Measurements from ENCODE around the gene SCUBE1.

GRCh38 chr22:43331069-43331451 lies 12.1 kb downstream of the SCUBE1 start:
- TF ChIP-seq CTCF (conservative IDR thresholded peaks at IDR 0.05; ENCODE audit: low read depth, low read length) (no peak), RAD21 (IDR thresholded peaks at IDR 0.05; ENCODE audit: low read length) (no peak)

All from IMR-90 (cell line).